ENCODE data around the gene TSPAN5.

The TSPAN5 gene

DNA sequence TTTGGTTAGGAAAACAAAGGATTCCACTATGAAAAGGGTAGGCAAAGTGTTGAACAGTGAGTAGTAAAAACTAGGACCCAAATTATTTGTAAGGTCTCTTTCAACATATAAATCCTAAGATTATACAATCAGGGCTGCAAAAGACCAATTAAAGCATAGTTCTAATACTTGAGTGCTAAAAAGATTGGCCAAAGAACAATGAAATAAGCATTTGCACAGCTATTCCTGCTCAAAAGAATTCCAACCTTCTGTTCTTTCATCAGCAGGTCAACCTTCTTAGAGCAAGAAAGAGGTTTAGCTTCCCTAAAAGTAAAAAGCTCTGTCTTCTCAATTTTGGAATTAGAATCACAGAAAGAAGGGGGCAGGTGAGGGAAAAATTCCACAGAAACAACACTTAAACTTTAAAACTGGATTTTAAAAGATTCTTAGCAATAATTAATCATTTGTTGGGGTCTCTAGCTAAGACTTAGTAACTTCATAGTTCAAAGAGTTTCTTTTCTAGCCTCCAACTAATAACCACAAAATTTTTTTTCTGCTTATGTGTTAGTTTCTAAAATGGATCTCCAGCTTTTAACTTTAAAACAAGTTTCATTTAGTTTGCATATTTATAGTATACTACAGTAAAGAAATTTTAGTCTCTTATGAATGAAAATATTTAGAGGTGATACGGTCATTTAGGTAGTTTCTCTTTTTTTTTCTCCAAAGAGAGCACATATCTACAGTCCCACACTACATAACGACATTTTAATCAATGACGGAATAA lies 16.3 kb downstream of the TSPAN5 start:
- DNase-seq: no peak

DNA sequence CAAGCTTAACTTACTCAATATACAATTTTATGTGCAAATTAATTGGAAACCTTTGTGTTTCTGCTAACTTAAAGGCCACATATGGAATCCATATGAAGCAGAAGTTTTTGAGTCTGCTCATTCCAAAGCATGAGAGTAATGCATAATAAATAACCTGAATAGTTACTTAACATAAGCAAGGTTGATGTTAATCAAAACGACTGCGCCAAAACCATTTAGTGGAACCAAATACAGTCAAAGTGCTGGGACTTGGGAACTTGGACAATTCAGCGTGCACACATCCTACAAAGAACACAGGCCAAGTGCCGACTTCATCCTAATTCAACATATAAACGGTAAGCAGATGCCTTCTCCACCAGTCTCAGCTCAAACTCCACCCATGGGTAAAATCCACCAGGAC lies 17.0 kb downstream of the TSPAN5 start:
- DNase-seq: no peak

DNA sequence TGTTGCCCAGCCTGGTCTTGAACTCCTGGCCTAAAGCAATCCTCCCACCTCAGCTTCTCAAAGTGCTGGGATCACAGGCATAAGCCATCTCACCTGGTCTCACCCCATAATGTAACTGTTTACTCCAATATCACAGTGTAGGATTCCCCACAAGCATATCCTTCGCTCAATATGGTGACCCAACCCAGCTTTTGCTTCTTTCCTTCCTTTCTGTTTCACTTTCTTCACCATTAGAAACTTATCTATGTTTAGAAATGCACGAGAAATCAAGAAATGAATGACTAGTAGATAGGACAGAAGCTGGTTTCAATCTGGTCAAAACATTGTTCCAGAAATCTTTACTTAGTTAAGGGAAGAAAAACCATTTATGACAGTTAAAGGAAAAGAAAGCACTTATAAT lies 18.9 kb downstream of the TSPAN5 start:
- no peak for DNase-seq

DNA sequence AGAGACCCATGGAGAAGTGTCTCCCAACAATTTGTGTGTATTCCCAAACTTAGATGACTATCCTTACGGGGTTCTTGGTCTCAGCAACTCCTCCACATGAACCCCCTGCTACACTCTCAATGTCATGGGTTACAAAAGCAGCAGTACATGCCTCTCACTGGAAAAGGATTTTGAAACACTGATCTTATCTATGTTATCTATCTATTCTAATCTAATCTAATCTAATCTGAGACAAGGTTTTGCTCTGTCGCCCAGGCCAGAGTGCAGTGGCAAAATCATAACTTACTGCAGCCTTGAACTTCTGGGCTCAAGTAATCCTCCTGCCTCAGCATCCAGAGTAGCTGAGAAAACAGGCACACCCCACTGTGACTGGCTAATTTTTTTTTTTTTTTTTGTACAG lies 19.3 kb downstream of the TSPAN5 start:
- no peak for DNase-seq

DNA sequence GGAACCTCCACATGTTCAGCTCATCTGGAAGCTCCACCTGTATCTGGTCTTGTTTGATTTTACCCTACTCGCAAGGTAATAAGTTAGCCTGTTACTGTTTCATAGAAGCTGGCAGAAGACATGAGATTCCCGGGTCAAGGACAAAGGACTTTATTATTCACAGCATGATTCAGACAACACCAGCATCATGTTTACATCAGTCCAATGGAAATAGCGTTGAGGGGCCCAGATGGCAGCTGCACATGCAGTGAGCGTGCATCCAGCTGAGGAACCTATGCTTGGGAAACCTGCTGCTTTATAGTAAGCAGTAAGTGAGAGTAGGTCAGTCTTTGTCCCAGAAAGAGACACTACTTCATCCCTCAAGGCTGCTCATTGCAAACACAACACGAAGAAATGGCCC lies 19.8 kb downstream of the TSPAN5 start:
- DNase-seq: no peak

DNA sequence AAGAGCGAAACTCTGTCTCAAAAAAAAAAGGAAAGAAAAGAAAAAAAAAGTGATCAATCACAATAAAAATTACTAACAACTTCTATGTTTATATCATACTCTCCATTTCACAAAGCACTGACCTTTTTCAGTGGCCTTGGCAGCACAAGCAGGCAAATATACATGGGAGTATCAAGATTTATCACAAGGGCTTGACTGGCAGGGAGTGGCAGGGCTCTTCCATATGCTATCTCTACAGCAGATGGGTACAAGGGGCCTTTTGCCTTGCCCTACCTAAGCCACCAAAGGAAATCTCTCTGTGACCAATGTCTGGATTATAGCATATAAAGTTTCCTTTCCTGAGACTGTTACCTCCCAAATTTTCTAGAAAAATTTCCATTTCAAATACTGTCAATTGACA lies 24.4 kb downstream of the TSPAN5 start:
- DNase-seq: no peak

DNA sequence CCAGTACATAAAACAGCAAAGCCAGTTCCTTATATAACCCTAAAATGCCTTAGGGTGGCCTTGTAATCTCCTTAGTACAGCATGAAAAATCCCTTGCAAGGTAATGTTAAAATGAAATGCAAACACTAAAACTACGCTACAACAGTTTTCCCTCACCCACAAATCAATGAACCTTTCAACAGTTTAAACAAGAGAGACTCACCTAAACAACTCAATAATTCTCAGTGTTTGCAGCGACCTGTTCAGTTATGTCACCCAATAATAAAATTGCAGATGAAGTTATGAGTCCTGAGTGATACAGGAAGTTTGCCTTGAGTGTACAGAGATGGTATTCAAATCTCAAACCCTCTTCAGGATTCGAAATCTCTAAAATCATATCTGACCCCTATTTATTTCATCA lies 25.3 kb downstream of the TSPAN5 start:
- DNase-seq: no peak

DNA sequence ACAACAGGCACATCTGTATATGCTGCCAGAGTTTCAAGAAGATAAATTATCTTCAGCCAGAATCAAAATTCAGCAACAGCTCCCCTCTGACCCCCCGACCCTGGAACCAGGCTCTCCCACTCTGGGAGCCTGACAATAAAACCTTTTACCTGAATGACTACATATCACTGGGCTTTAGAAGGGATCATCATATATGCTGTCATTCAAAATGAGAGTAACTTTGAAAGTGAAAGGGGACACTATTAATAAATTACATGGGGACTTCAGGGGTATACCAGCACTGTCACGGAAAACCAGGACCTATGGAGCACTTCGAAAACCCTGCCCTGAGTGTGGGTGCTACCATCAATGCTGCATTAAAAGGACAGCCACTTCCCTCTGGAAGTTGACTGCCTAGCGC lies 26.2 kb downstream of the TSPAN5 start:
- DNase-seq: no peak

DNA sequence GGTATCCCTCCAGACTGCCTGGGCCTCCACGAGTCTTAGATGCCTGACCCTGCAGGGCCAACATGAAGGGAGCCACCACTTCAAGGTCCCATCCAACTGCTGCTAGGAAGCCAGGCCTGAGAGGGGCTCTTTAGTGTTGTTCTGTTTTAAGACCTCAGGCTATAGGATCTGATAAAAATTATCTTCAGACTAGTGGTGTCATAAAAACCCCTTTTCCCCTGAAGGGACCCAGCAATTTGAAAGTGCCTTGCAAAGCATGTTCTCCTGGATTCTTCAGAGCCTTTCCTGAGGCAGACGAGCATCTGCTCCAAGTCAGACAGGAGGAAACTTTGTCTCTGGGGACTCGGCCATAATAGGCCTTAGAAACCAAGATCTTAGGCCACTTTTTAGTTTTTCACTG lies 26.9 kb downstream of the TSPAN5 start:
- DNase-seq: no peak

DNA sequence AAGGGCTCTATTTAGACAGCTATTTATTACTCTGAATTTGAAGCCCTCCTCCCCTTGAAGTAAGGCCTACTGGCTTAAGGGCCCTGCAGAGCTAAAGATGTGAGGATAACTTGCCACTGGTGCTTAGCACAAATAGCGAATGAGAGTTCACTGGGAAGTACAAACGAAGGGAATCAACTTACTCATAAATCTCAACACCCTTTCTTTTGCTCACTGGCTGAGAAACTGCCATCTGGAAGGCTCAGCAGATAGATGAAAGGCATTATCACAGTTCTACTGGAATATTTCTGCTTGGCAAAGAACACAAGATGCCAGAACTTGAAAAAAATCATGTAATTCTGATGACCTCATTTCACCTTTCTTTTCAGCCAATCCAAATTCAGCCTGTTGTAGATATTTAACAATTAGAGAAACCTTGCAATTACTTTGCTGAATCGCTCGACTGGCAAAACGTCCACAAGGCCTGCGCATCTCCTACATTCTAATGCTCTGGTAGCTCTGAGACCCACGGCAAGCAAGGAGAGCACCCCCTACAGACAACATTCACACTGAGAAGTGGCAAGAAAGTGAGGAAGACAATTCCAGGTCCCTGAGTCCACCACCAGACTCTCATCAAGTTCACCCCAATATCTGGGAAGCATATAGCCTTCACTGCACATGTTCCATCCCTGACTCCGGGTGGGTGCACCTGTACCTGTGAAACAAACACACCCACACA lies 27.5 kb downstream of the TSPAN5 start:
- DNase-seq: no peak

DNA sequence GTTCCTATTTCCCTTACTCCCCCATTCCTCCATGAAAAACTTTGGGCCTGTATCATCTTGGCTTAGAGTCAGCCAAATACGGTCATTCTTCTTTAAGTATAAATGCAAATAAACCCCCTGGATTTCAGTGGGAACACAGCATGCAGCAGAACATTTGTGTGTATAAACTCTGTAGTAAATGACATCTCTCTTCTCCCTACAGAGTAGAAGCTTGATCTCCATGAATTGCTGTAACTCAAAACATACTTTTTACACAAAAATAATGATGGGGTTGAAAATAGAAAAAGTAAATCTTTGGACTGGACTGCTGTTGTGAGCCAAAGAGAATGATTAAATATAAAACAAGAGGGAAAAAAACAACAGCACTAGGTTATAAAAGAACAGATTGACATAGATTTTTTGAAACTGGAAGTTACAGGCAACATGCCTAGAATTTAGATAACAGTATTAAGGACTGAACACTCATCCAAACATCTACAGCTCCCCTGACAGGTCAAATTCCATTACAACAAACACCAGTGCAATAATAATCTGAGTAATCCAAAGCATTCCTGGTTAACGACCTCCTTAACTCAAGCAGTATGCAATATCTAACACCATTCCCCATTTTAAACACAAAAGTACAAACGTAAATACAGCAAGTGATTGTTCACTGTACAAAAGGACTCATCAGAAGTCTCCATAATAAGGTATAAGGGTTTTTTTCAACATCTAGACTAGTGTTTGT lies 30.7 kb downstream of the TSPAN5 start:
- peak; percentile 78 for DNase-seq

DNA sequence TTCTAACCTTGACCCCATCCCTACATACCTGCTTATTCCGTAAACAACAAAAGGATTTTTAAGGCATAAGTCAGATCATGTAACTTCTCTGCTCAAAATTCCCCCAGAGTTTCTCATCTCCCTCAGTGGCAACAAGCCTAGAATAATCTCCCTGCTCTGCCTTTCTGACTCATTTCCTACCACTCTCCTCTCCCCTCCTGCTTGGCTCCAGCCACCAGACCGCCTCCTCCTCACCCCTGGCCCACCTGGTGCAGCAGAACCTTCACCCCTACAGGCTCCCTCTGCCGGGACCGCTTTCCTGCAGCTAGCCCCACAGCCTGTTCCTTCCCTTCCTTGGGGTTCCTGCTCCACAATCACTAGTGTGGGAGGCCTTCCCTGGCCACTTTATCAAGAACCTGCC lies 32.1 kb downstream of the TSPAN5 start:
- peak; percentile 88 for DNase-seq

DNA sequence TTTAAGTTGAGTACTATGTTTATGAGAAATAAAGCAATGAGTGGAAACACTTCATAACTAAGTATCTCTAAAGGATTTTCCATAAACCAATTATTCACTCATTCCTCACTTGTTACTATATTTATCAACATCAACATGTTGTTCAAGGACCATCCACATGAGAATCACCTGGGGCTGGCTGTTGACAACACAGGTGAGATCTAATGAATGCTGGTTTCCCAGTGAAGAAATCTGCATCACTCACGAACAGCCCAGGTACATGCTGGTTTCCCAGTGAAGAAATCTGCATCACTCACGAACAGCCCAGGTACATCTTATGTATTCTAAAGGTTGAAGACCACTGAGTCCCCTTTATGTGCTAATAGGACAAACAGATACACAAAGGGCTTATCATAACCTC lies 32.5 kb downstream of the TSPAN5 start:
- no peak for DNase-seq

DNA sequence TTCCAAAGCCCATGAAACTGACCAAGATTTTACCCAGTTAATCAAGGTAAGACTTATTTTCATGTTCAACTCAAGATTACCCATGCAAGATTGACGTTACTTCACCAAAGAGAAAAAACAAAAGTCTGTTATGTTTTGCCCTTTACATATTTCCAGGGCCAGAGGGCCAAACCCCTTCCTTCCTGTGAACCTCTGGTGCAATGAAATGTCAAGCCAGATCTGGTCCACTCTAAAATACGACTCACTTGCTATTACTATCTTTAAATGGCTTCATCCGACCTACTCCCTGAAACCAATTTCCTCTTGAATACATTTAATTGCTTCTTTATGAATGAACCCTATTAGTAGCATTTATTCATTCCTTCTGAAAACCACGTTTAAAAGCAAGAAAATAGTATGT lies 33.0 kb downstream of the TSPAN5 start:
- no peak for DNase-seq

DNA sequence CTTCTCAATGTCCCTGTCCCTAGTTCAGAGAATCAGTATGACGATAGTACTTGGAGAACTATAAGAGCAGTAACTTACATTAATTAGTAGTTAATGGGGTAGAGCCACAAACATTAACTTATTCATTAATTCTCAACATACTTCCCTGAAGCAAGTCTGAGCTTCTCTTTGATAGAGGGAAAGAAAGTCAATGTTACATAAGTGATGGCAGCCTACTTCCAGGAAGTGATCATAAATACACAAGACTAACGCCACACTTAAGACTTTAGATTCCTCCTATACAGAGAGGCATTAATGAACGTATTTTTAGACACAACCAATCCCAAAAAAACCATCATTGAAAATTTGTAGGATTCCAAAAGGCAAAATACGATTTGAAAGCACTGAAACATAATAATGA lies 33.8 kb downstream of the TSPAN5 start:
- DNase-seq: no peak

DNA sequence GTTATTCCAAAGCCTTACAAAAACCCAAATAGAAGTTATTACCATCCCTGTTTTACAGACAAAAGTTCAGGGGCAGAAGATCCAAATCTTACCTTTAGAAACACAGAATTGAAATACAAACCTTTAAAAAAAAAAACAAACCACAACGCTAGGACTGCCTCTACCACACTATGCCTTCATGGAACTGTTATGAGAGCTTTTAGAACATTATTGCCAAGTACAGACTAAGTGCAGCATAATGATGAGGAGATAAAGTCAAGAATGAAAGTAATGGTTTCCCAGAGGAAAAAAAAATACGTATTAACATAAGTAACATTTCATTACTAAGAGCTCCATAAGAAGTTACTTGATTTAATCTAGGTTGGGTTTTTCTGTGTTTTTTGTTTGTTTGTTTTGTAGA lies 34.3 kb downstream of the TSPAN5 start:
- no peak for DNase-seq

DNA sequence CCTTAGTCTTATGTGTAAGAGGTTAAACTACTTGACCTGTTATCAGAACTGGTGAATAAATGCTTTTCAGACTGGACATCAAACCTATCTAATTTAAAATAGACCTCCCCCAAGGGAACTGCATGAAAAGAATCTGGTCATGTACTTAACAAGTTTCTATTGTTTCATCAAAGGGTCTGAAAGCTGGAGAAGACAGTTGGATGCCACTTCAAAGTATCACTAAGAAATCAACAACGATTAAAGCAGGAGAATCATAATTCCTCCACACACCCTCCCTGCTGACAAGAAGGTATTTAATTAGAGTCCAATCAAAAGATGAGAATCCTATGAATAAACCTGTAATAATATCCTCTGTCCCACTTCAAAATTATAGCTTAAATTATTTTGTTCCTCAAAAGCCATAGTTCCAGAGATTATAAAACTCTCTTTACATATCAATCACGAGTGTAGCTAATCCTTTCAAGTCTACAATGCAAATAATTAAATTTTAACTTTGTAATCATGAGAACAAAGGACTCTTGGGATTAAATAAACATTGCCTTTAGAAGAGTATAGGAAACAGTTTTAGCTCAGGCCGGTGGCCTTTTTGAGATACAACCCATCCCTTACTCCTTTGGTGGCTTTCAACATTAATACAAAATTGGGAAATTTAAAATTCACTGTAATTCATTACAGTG lies 35.1 kb downstream of the TSPAN5 start:
- no peak for DNase-seq

DNA sequence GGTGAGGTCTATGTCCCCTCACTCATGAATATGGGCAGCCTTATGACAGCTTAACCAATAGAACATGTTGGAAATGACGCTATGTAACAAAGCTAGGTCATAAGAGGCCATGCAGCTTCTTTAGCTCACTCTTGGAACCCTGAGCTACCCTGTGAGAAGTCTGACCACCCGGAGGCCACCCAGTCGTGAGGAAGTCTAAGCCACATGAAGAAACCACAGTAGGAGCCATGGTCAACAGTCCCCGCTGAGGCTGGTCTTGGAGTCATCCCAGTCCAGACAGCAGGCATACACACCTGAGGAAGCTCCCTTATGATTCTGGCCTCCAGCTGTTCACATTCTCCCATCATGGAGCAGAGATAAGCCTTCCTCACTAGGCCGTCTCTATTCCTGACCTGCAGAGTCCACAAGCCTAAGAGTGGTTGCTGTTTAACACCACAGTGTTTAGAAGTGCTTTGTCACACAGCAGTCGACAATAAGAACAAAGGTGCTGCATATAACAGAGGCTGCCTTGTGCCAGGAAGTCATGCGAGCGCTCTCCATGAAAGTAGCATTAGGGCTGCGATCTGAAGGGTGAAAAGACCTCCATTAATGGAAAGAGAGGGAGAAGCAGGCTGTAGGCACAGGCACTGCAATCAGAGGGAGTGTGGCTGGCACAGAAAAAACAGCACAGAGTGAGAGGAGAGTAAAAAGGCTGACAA lies 38.2 kb downstream of the TSPAN5 start:
- DNase-seq: no peak

DNA sequence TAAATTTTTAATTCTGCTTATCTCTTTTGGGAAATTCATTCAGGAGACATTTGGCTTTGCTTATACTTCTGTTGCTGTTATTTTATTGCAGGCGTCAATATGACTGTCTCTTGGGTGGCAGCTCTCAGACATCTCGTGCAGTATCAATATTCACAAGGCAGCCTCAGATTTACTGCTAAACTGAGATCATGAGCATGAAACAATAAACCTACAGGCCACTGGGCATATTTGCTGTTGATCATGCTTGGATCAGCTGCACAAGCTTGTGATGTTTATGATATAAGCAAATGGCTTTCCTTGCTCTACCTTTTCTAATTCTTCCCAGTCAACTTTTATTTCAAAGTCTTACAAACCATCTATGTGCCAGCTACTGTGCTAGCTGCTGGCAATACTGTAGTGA lies 39.2 kb downstream of the TSPAN5 start:
- DNase-seq: no peak

DNA sequence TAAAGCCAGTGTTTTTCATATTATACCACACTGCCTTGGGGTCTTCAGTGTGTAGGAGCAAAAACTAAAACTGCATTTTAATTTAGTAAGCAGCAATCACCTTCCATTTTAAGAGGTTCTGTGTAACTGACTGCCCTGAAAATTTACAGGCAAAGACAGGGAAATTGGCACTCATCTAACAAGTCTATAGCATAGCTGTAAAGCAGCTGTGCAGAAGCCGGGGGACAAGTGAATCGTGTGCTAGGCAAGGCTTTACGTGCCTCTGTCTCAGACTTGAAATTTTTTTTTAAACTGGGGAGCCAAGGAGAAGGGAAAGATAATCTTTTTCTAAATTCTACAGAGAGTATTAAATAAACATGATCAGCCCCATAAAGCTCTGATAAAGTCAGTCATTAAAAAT lies 39.7 kb downstream of the TSPAN5 start:
- DNase-seq: no peak

DNA sequence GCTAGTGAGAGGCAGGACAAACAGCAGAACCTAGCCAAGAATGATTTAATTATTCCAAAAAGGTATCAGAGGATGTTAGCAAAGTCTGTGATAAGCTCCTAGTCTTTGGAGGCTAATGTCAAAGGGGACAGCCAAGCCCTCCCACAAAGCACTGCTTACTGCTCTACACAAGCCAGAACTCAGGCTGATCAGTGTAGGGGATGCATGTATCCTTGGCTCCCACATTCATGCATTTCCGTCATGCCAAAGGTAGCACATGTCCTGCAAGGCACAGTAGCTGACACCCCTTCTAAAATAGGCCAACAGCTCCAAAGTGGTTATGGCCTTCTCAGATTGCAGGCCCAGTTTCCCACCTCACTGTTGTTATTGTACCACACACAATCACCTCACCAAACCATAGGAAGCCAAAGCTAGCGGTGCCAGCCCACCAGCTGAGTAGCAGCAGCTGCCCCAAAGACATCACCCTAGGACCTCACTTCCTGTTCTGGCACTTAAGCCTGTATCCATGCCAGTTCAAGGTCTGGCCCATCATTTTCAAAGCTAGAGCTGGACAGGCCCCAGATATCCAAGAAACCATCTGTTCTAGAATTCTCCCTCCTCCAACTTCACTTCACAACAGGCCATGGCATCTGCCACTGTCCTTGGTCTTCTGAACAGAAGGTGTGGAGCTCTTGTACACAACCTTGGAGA lies 40.9 kb downstream of the TSPAN5 start:
- DNase-seq: no peak

DNA sequence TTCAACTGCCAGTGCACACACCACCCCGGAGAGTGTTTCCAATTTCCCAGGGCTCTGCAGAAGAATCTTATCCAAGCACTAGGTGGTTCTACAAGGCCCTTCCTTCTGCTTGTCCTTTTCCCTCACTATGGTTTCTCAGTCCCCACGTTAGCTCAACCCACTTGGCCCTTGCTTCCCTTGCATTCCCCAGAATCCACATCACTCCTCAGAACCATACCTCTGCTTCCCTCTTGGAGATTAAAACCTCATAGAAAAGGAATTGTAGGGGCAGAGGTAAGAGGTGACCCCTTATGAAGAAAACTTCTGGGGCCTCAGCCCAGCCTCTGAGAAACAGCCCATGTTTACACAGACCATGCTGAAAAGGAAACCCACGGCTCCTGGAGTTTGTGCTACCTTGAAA lies 42.4 kb downstream of the TSPAN5 start:
- DNase-seq: no peak

All from EL (cell line).